ENCODE results near the gene C19orf44.
"Not testable (repeated sequence)": the region's sequence is repeated elsewhere in the genome, so short reads cannot be mapped to it uniquely, and the experiment has no call there.

Gene C19orf44

DNA sequence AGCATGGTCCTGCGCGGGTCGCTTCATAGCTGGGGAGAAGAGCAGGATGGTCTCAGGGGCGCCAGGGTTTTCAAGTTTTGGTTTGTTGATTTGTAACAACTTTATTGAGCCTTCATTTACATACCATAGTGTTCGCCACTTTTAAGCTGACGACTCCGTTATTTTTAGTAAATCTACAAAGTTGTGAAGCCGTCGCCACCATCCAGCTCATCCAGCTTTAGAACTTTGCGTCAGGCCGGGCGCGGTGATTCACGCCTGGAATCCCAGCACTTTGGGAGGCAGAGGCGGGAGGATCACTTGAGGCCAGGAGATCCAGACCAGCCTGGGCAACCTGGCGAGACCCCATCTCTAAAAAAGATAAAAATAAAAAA, 404 bp downstream of the C19orf44 start:
- H3K9ac ChIP-seq (ENCODE audit: low read length): peak overlapping the region; percentile 63
- peaks cover 15% of the 10 kb centered on the region; the same call in 1 of the 2 replicates for H3K4me1 ChIP-seq (ENCODE audit: low read length)
- no peak overlapping the region for H3K27ac ChIP-seq (ENCODE audit: low read length)
- peak overlapping the region; percentile 58; the same call in 1 of the 2 replicates for H2AFZ ChIP-seq (ENCODE audit: low read depth, low read length)
- TF ChIP-seq, protein P1, sequence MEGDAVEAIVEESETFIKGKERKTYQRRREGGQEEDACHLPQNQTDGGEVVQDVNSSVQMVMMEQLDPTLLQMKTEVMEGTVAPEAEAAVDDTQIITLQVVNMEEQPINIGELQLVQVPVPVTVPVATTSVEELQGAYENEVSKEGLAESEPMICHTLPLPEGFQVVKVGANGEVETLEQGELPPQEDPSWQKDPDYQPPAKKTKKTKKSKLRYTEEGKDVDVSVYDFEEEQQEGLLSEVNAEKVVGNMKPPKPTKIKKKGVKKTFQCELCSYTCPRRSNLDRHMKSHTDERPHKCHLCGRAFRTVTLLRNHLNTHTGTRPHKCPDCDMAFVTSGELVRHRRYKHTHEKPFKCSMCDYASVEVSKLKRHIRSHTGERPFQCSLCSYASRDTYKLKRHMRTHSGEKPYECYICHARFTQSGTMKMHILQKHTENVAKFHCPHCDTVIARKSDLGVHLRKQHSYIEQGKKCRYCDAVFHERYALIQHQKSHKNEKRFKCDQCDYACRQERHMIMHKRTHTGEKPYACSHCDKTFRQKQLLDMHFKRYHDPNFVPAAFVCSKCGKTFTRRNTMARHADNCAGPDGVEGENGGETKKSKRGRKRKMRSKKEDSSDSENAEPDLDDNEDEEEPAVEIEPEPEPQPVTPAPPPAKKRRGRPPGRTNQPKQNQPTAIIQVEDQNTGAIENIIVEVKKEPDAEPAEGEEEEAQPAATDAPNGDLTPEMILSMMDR (IDR thresholded peaks at IDR 0.05; ENCODE audit: low read depth, low read length): no peak
- no peak for TF ChIP-seq EZH2phosphoT487 (IDR thresholded peaks at IDR 0.05; ENCODE audit: low read depth)
- H3K4me2 ChIP-seq (ENCODE audit: low read length): peak overlapping the region; percentile 80
- H3K27me3 ChIP-seq (ENCODE audit: low read depth, low read length): no peaks in the 10 kb centered on the region
- peak overlapping the region; percentile 78 for H3K4me3 ChIP-seq (ENCODE audit: low read length)
- peaks cover 3% of the 10 kb centered on the region for H3K36me3 ChIP-seq (replicated peaks; ENCODE audit: low read depth, low read length)
- peaks cover 15% of the 10 kb centered on the region for H3K79me2 ChIP-seq (ENCODE audit: low read length)
- no peaks in the 10 kb centered on the region for H4K20me1 ChIP-seq (ENCODE audit: insufficient read depth, low read length)
- no peaks in the 10 kb centered on the region for H3K9me3 ChIP-seq (ENCODE audit: insufficient read depth, low read length)

DNA sequence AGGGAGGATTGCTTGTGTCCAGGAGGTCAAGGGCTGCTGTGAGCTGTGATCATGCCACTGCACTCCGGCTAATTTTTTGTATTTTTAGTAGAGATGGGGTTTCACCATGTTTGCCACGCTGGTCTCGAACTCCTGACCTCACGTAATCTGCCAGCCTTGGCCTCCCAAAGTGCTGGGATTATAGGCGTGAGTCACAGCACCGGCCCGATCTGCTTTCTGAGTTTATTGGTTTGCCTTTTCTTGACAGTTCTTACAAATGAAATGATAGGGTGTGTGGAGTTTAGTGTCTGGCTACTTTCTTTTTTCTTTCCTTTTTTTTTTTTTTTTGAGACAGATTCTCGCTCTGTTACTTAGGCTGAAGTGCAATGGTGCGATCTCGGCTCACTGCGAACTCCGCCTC, 848 bp downstream of the C19orf44 start:
- peak overlapping the region; percentile 63; the same call in 1 of the 2 replicates for H3K9ac ChIP-seq (ENCODE audit: low read length)
- H3K4me3 ChIP-seq (ENCODE audit: low read length): peak overlapping the region; percentile 78
- TF ChIP-seq EZH2phosphoT487 (IDR thresholded peaks at IDR 0.05; ENCODE audit: low read depth): no peak
- TF ChIP-seq, protein P1 (IDR thresholded peaks at IDR 0.05; ENCODE audit: low read depth, low read length): no peak

DNA sequence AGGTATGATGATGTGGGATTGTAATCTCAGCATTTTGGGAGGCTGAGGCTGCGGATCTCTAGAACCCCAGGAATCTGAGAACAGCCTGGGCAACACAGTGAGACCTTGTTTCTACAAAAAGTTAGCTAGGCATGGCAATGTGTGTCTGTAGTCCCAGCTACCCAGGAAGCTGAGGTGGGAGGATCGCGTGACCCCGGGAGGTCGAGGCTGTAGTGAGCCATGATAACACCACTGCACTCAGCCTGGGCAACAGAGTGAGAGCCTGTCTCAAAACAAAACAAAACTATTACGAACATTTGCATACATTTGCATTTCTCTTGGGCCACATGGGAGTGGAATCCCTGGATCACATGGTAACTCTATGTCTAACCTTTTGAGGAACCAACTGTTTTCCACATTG, 1.6 kb downstream of the C19orf44 start:
- no peaks in the 10 kb centered on the region for H3K27me3 ChIP-seq (ENCODE audit: low read depth, low read length)
- H3K27ac ChIP-seq (ENCODE audit: low read length): no peak overlapping the region
- H3K9ac ChIP-seq (ENCODE audit: low read length): no peak overlapping the region
- no peak overlapping the region for H2AFZ ChIP-seq (ENCODE audit: low read depth, low read length)
- H3K4me2 ChIP-seq (ENCODE audit: low read length): no peak overlapping the region
- H3K4me3 ChIP-seq (ENCODE audit: low read length): no peak overlapping the region
- H3K36me3 ChIP-seq (replicated peaks; ENCODE audit: low read depth, low read length): peaks cover 5% of the 10 kb centered on the region
- peaks cover 15% of the 10 kb centered on the region for H3K79me2 ChIP-seq (ENCODE audit: low read length)
- TF ChIP-seq EZH2phosphoT487 (IDR thresholded peaks at IDR 0.05; ENCODE audit: low read depth): no peak
- TF ChIP-seq, protein P1 (IDR thresholded peaks at IDR 0.05; ENCODE audit: low read depth, low read length): no peak
- H3K4me1 ChIP-seq (ENCODE audit: low read length): peaks cover 15% of the 10 kb centered on the region; the same call in 1 of the 2 replicates
- H3K9me3 ChIP-seq (ENCODE audit: insufficient read depth, low read length): no peaks in the 10 kb centered on the region
- H4K20me1 ChIP-seq (ENCODE audit: insufficient read depth, low read length): no peaks in the 10 kb centered on the region

More for the DNA sequence above, 848 bp downstream of the C19orf44 start:
- H3K9me3 ChIP-seq (ENCODE audit: insufficient read depth, low read length): no peaks in the 10 kb centered on the region
- no peaks in the 10 kb centered on the region for H3K27me3 ChIP-seq (ENCODE audit: low read depth, low read length)
- H3K36me3 ChIP-seq (replicated peaks; ENCODE audit: low read depth, low read length): peaks cover 3% of the 10 kb centered on the region
- peak overlapping the region; percentile 80 for H3K4me2 ChIP-seq (ENCODE audit: low read length)
- peaks cover 15% of the 10 kb centered on the region; the same call in 1 of the 2 replicates for H3K4me1 ChIP-seq (ENCODE audit: low read length)
- peaks cover 15% of the 10 kb centered on the region for H3K79me2 ChIP-seq (ENCODE audit: low read length)
- H2AFZ ChIP-seq (ENCODE audit: low read depth, low read length): no peak overlapping the region
- H4K20me1 ChIP-seq (ENCODE audit: insufficient read depth, low read length): no peaks in the 10 kb centered on the region
- no peak overlapping the region for H3K27ac ChIP-seq (ENCODE audit: low read length)

DNA sequence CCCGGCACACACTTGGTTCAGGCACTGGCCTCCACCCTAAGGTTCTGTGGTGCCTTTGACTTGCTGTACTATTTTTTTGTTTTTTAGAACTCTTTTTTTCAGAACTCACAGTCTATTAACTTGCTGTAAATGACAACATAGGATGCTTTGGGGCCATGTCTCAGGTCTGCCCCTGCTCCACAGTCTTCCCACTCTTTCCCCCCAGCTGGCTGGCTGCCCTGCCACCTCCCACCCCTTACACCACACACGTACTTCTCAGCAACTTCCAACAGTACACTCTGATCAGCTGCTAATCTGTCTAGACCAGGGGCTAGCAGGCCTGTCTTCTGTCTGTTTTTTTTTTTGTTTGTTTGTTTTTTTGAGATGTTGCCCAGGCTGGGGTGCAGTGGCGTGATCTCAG, 8.1 kb downstream of the C19orf44 start:
- H3K36me3 ChIP-seq (replicated peaks; ENCODE audit: low read depth, low read length): peaks cover 11% of the 10 kb centered on the region
- no peak overlapping the region for H3K4me2 ChIP-seq (ENCODE audit: low read length)
- H3K4me1 ChIP-seq (ENCODE audit: low read length): no peaks in the 10 kb centered on the region
- H2AFZ ChIP-seq (ENCODE audit: low read depth, low read length): no peak overlapping the region
- H3K79me2 ChIP-seq (ENCODE audit: low read length): no peaks in the 10 kb centered on the region
- H3K27me3 ChIP-seq (ENCODE audit: low read depth, low read length): no peaks in the 10 kb centered on the region
- H3K4me3 ChIP-seq (ENCODE audit: low read length): no peak overlapping the region
- TF ChIP-seq, protein P1 (IDR thresholded peaks at IDR 0.05; ENCODE audit: low read depth, low read length): no peak
- no peak for TF ChIP-seq EZH2phosphoT487 (IDR thresholded peaks at IDR 0.05; ENCODE audit: low read depth)
- no peak overlapping the region for H3K9ac ChIP-seq (ENCODE audit: low read length)
- no peaks in the 10 kb centered on the region for H4K20me1 ChIP-seq (ENCODE audit: insufficient read depth, low read length)
- no peaks in the 10 kb centered on the region for H3K9me3 ChIP-seq (ENCODE audit: insufficient read depth, low read length)
- H3K27ac ChIP-seq (ENCODE audit: low read length): no peak overlapping the region

DNA sequence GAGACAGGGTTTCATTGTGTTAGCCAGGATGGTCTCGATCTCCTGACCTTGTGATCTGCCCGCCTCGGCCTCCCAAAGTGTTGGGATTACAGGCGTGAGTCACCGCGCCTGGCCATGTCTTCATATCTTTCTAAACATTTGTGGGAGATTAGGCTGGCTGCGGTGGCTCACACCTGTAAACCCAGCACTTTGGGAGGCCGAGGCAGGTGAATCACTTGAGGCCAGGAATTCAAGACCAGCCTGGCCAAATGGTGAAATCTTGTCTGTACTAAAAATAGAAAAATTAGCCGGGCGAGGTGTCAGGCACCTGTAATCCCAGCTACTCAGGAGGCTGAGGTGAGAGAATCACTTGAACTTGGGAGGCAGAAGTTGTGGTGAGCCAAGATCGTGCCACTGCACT, 10.0 kb downstream of the C19orf44 start:
- not testable (repeated sequence) for H3K4me2 ChIP-seq (ENCODE audit: low read length); H3K27me3 ChIP-seq (ENCODE audit: low read depth, low read length); H3K4me1 ChIP-seq (ENCODE audit: low read length); H3K9me3 ChIP-seq (ENCODE audit: insufficient read depth, low read length); H3K9ac ChIP-seq (ENCODE audit: low read length); H2AFZ ChIP-seq (ENCODE audit: low read depth, low read length); H3K79me2 ChIP-seq (ENCODE audit: low read length); H3K4me3 ChIP-seq (ENCODE audit: low read length); H3K27ac ChIP-seq (ENCODE audit: low read length); H4K20me1 ChIP-seq (ENCODE audit: insufficient read depth, low read length)
- peaks cover 11% of the 10 kb centered on the region for H3K36me3 ChIP-seq (replicated peaks; ENCODE audit: low read depth, low read length)

Measured in OCI-LY3 (cell line).